HG03521 (cell line): ENCODE results near the gene SERPINB13.
"Not testable (repeated sequence)": the region's sequence is repeated elsewhere in the genome, so short reads cannot be mapped to it uniquely, and the experiment has no call there.

ENCODE experiments used
- ATAC-seq: cut with Tn5 transposase; IDR thresholded peaks from one replicate; pipeline ENCODE4 v1.9.1; 2021; ENCODE audit warnings: mild to moderate bottlenecking, moderate library complexity; ENCODE audit not compliant: unreplicated experiment

Gene SERPINB13

GRCh38 chr18:63590373-63590772, 3.2 kb downstream of the SERPINB13 start:
- no peak for ATAC-seq

GRCh38 chr18:63590966-63591695, 4.0 kb downstream of the SERPINB13 start:
- ATAC-seq, result no peak

GRCh38 chr18:63591725-63592124, 4.6 kb downstream of the SERPINB13 start:
- no peak for ATAC-seq

- no peak for ATAC-seq
These were observed 5.3 kb downstream of the SERPINB13 start for GRCh38 chr18:63592471-63592870.

GRCh38 chr18:63596964-63597363, 9.8 kb downstream of the SERPINB13 start:
- ATAC-seq, result no peak

GRCh38 chr18:63603355-63603754, 16.2 kb downstream of the SERPINB13 start:
- no peak for ATAC-seq

- peak; percentile 95 for ATAC-seq
These were observed 16.6 kb downstream of the SERPINB13 start for GRCh38 chr18:63603772-63604171.

- ATAC-seq, result no peak
These were observed 17.8 kb downstream of the SERPINB13 start for GRCh38 chr18:63604791-63605567.

- no peak for ATAC-seq
These were observed 19.4 kb downstream of the SERPINB13 start for GRCh38 chr18:63606526-63606925.

GRCh38 chr18:63613420-63613819, 26.3 kb downstream of the SERPINB13 start:
- ATAC-seq, result no peak

- ATAC-seq, result peak; percentile 91
These were observed 30.1 kb downstream of the SERPINB13 start for GRCh38 chr18:63617049-63617914.

- ATAC-seq, result no peak
These were observed 30.7 kb downstream of the SERPINB13 start for GRCh38 chr18:63617915-63618234.

- no peak for ATAC-seq
These were observed 32.5 kb downstream of the SERPINB13 start for GRCh38 chr18:63619661-63620060.

GRCh38 chr18:63624863-63625262, 37.7 kb downstream of the SERPINB13 start:
- no peak for ATAC-seq

- no peak for ATAC-seq
These were observed 39.3 kb downstream of the SERPINB13 start for GRCh38 chr18:63626431-63626830.

GRCh38 chr18:63627819-63628218, 40.7 kb downstream of the SERPINB13 start:
- ATAC-seq, result no peak

GRCh38 chr18:63637703-63638102, 50.6 kb downstream of the SERPINB13 start:
- ATAC-seq, result no peak

- not testable (repeated sequence) for ATAC-seq
These were observed 54.1 kb downstream of the SERPINB13 start for GRCh38 chr18:63641157-63641680.

- not testable (repeated sequence) for ATAC-seq
These were observed 55.7 kb downstream of the SERPINB13 start for GRCh38 chr18:63642668-63643356.

GRCh38 chr18:63644142-63644541, 57.0 kb downstream of the SERPINB13 start, which contains the start of gene SERPINB4:
SERPINB4 (minus strand) TSS chr18:63644256; CDS start chr18:63643577, 679 bp downstream.
- ATAC-seq, result not testable (repeated sequence)
